GM12875 (cell line): ENCODE measurements around the gene RTRAF.

ENCODE experiments used
- H3K4me3 ChIP-seq: one replicate; pipeline ENCODE4 v1.5.1; 2011; ENCODE audit warnings: low read depth, low read length, control low read depth
- CTCF ChIP-seq: IDR thresholded peaks from 2 replicates; pipeline ENCODE4 v1.5.1; 2011; ENCODE audit warnings: low read depth, mild to moderate bottlenecking, control low read depth, inconsistent platforms, low read length, moderate library complexity, borderline replicate concordance; ENCODE audit not compliant: insufficient read depth

The RTRAF gene

GRCh38 chr14:51972566-51972965 lies 16.8 kb upstream of the RTRAF start:
- TF ChIP-seq CTCF: no peak

GRCh38 chr14:51977075-51977474 lies 12.3 kb upstream of the RTRAF start:
- no peak overlapping the region for H3K4me3 ChIP-seq
- TF ChIP-seq CTCF: no peak

More at GRCh38 chr14:51972566-51972965, 16.8 kb upstream of the RTRAF start:
- H3K4me3 ChIP-seq: no peak overlapping the region

DNA sequence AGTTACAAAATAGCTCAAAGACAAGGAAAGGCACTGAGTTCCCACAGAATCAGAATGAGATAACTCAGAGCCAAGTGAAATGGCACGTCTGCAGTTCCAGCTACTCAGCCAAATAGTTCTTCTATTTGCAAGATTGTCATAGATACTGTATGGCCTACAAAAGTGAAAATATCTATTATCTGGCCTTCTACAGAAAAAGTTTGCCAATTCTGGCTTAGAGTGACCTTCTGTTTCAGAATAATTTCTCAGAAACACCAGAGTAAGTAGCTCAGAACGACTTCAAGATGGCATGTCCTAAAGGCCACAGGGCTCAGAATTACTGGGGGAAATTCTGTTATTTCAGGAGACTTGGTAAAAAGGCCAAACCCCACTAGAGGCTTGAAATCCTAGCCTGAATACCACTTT lies 10.7 kb upstream of the RTRAF start:
- H3K4me3 ChIP-seq: no peak overlapping the region
- TF ChIP-seq CTCF: no peak

- no peak overlapping the region for H3K4me3 ChIP-seq
- TF ChIP-seq CTCF: peak; percentile 78
Measured at GRCh38 chr14:51979088-51979709, 10.1 kb upstream of the RTRAF start.

GRCh38 chr14:51981218-51981854 lies 8.0 kb upstream of the RTRAF start:
- TF ChIP-seq CTCF: no peak
- H3K4me3 ChIP-seq: no peak overlapping the region

DNA sequence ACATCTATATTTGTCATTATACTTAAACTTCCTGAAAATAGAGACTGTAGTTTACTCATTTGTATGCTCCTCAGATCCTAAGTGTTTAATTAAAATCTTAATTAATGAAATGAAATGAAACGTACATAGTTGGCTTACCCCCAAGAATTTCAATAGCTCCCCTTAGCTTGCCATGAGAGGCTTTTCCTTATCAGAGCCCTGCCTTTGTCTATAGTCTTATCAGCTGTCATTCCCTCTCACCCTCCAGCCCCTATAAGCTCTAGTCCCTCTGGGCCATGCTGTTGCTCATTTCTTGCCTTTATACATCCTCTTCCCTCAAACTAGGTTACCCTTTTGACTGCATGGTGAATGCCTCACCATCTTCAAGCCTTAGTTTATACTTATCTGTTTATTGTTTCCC lies 1.1 kb upstream of the RTRAF start:
- H3K4me3 ChIP-seq: no peak overlapping the region
- TF ChIP-seq CTCF: no peak

DNA sequence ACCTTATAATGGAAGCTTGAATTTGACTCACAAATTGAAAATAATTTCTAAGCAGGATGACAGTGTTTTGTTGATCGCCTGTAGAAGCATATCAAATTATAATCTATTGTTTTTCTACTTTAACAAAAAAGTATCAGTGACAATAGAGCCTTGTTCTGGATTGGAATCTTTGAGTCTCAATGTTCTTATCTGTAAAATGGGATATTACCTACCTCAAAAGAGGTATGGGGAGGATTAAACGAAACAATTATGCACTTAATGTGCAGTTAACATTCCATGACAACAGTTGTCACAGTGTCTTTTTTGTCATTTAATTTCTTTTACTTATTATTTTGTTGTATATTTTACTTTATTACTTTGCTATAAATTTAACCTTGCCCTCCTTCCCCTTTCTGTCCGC lies 1.1 kb downstream of the RTRAF start:
- TF ChIP-seq CTCF: no peak
- peak overlapping the region; percentile 88 for H3K4me3 ChIP-seq
